HG03108 (cell line): ENCODE data around the gene FANCE.
A peak's percentile ranks its signal among the peaks of the same experiment; 100 is the strongest.

Source experiments
- ATAC-seq: cut with Tn5 transposase; IDR thresholded peaks from one replicate; pipeline ENCODE4 v1.9.1; 2021; ENCODE audit warnings: moderate library complexity; ENCODE audit not compliant: unreplicated experiment

Gene FANCE

DNA sequence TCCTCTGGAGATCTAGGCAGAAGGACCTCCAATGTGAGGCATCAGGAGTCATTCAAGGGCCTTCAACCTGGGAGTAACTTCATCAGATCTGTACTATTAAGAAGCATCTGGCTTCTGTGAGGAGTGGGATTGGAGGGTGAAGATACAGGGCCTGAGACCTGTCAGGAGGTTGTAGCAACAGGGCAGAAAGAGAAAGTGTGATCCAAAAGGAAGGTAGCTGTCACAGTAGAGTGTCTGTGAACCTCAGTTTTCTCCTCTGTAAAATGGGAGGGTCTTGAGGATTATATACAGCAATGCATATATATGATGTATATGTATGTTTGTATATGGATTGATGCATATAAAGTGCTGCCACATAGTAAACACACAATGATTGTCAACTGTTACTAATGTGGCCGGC is 13.5 kb downstream of the FANCE start:
- ATAC-seq, result no peak

DNA sequence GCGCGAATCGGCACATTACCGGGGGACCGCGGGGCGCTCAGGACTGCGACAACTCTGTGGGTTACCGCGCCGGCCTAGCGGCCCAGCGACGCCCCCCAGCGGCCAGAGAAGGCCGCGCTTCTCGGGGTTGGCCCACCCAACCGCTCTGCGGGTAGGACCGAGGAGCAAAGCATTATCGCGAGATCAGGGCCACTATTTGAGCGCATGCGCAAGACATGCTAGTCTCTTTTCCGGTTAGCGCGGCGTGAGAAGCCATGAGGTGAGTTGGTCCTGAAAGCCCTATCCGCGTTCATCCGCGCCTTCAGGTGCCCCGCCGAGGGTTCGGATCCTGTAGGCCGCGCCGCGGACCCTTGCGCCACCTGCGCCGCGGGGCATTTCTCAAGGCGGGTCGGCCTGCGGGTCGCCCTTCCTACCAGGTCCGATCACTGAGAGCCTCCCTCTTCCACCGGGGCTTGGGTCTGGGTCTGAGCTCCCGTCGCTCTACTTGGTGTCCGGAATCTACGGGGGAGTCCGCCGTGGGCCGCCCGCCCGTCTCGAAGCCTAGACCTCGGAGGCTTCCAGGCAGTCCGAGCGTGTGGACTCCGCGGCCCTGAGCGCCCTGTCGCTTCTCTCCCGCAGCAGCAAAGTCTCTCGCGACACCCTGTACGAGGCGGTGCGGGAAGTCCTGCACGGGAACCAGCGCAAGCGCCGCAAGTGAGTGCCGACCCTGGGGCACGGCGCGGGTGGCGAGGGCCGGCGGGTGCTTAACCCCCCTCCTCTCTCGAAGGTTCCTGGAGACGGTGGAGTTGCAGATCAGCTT is 16.2 kb downstream of the FANCE start, which contains the start of gene RPL10A:
Gene RPL10A, plus strand, starts transcription at position 221 of the 799 bp plus-strand sequence. Its CDS starts 34 bp downstream, at position 255.
- ATAC-seq, result peak; percentile 82

DNA sequence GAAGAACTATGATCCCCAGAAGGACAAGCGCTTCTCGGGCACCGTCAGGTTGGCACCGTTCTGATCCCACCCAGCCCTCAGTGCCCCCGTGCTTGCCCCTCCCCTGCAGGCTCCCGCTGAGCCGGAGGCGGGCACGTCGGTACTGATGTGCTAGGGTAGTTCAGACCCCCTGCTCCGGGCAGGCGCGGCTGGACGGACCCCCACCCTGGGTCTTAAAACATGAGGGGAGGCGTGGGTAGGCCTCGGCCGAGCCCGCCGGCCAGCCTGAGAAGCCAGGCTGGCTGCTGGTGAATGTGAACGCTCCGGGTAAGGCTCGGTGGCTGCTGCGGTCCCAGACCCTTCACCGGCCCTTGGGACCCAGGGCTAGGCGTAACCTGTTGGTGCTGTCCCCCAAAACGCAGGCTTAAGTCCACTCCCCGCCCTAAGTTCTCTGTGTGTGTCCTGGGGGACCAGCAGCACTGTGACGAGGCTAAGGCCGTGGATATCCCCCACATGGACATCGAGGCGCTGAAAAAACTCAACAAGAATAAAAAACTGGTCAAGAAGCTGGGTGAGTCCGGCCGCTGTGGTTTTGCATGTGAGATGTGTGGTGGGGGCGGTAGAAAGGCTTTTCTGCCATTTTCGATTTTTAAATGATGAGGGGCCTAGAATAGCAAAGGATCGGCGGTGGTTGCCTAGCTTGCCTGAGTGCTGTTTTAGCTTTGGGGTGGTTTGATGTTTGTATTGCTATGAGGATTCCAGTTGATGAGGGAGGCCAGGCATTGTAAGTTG is 17.0 kb downstream of the FANCE start:
- ATAC-seq, result no peak

GRCh38 chr6:35469751-35470662 is 17.9 kb downstream of the FANCE start:
- ATAC-seq, result no peak

DNA sequence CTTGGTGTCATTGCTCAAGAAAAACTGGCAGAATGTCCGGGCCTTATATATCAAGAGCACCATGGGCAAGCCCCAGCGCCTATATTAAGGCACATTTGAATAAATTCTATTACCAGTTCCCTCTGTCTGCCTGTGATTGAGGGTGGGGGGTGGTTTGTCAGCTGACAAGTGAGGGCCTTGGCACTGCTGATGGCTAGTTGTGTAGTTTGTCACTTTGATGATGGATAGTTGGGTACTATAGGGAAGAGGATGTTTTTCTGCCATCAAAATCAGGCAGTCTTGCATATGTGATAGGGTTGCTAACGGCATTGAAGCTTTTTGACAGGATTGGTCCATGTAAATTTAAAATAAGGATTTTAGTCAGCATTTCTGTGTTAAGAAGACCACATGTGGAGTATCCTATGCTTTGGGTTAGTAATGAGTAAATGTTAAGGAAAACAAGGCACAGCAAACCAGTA is 18.6 kb downstream of the FANCE start:
- ATAC-seq, result no peak

- no peak for ATAC-seq
Observed at GRCh38 chr6:35471836-35472345, 19.8 kb downstream of the FANCE start.

- ATAC-seq, result no peak
Observed at GRCh38 chr6:35473075-35473849, 21.1 kb downstream of the FANCE start.

DNA sequence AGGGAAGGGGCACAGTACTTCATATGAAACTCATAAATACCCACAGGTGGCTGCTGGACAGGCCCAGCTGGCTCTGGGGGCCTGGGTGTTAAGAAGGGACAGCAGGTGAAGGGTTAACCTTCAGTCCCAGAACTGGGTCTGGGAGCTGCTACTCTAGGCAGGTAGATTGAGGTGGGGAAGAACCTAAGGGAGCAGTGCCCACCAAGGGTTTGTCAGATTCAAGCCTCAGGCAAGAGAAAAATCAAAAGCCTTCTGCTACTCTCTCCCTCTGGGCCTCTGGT is 21.7 kb downstream of the FANCE start:
- no peak for ATAC-seq

DNA sequence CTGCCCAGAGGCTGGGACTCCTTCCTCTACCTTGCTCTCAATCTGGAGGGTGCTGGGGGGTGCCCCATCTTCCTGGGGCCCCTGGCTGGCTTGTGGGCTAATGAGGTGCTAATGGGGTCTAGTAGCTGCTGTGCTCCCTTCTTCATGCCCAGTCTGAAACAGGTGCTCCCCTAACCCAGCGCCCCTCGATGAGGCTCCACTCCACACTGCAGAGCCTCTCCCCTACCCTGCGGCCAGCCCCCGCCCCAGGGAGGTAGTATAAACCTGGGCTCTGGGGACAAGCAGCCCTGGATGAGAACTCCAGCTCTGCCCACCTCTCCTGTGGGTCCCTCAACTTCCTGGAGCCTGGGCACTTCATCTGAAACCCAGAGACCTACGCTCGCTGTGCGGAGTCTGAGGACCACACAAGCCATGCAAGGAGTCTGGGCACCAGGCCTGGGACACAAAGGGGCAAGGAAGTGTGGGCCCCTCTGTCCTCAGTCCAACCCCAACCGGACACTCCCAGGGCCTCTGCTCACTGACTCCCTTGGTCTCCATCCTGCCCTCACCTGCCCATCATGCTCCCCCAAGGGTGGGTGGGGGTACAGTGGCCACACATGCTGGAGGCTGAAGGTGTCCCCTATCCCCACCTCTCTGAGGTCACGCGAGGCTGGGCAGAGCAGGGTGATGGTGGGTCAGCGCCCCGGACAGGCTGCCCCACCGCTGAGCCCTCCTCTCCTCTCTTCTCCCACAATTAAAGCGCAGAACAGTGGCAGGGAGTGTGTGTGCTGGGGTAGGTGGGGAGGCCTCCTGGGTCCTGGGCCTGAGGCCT is 22.2 kb downstream of the FANCE start:
- ATAC-seq, result no peak

GRCh38 chr6:35474942-35475570 is 22.9 kb downstream of the FANCE start:
- no peak for ATAC-seq

DNA sequence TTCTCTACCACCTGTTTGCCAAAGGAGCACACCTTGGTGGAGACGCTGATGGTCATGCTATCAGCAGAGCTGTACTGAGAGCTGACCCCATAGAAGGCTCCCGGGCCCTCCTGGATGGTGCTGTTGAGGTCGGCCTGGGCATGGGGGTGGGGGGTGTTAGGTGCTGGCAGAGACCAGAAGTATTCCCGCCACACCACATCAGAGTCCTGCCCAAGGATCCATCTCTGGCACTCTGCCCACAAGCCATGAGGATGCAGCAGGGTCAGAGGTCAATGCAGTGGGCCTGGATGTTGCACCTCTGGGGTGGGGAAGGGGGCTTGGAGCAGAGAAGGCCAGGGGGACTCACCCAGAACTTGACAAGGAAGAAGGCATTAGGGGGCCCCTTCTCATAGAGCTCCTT is 23.4 kb downstream of the FANCE start:
- no peak for ATAC-seq

DNA sequence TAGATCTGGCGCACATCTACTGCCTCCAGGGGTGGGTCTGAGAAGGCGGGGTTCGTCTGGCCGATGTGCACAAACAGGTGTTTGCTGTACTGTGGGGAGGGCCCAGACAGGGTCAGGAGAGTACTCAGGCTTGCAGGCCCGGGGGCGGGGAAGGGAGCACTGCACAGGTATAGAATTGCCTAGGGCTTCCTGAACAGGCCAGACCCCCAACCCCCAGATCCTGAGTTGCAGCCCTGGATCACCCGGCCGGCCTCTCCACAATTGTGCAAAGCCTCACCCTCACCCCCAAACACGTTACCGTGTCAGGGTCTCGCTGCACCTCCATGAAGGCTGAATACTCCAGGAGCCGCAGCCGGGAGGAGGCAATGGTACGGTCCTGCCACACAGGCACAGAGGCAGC is 23.9 kb downstream of the FANCE start:
- no peak for ATAC-seq

DNA sequence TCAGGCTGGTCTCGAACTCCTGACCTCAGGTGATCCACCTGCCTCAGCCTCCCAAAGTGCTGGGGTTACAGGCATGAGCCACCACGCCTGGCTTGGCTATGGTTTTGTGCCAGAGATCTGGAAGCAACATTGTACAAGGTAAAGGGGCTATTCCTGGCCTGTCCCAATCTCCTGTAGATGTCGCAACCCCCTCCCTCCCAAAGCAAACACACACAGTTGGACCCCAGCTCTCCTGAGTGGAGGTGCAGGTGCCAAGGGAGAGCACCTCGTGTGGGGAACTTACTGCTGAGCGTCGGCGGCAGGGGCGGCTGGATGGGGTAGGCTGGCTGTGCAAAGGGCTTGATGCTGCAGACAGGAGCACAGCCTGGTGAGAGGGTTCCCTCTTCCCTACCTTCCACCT is 24.9 kb downstream of the FANCE start:
- ATAC-seq, result no peak

- ATAC-seq, result no peak
Observed at GRCh38 chr6:35477551-35478179, 25.5 kb downstream of the FANCE start.

- no peak for ATAC-seq
Observed at GRCh38 chr6:35478259-35478658, 26.1 kb downstream of the FANCE start.

DNA sequence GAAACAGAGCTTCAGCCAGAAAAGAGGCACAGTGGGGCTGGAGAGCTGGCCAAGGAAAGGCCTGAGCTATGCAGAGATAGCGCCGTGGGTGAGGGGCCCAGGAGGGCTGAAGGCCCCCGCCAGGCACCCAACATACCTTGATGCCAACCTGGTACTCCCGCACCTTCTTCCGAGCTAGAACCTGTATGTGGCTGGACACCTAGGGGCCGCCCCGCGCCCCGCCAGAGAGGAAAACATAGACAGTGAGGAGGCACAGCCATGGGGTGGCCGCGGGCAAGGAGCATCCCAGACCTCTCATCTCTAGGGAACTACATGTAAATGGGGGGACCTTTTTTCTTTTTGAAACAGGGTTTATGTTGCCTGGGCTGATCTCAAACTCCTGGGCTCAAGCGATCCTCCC is 28.0 kb downstream of the FANCE start:
- no peak for ATAC-seq

DNA sequence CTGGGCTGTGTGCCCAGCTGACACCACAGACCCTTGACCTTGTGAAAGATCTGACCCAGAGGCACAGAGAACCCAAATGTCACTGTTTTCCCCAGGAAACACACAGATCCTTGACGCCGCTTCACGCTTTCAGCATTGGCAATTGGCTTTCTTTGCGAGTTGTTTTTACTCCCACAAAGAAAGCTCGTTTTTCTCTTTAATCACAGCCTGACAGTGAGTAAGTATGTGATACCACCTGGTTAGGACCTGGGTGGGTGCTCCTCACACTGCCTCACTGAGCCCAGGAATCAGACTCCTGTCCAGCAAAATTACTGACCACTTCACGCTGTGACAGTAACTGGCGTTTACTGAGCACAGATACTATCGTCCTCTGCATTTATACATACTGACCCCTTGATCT is 29.1 kb downstream of the FANCE start:
- no peak for ATAC-seq

DNA sequence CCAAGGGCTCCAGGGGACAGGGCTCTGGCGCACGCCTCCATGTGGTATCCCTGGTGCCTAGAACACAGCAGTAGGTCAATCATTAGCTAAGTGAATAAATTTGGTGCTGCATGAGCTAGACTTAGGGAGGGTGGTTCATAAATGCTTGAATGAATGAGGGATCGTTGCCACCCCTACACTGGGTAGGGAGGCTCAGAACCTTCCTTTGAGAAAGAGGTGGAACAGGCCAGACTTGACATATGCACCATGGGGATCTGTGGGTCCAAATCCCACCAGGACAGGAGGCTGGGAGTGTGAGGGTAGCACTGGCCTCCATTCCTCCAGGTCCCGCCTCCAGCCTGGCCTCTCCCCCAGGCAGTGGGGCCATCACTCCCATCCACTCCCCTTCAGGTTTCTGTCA is 30.9 kb downstream of the FANCE start:
- ATAC-seq, result no peak

DNA sequence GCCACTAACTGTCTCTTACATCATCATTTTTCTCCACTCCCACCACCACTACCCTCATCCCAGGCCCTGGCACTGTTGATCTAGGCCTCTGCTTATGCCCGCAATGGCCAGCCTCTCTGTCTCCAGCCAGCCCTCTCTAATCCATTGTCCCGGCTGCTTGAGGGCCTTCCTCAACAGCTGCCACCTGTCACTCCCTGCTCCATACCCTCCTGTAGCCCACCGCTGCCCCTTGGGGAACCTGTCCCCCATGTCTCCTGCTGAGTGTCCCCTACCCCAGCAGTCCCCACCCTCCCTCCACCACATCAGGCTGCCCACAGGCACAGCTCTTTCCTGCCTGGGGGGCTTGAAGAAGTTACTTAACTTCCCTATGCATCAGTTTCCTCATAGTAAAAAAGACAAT is 31.4 kb downstream of the FANCE start:
- ATAC-seq, result no peak
